Measurements from ENCODE around the gene RHPN2.

Gene RHPN2

DNA sequence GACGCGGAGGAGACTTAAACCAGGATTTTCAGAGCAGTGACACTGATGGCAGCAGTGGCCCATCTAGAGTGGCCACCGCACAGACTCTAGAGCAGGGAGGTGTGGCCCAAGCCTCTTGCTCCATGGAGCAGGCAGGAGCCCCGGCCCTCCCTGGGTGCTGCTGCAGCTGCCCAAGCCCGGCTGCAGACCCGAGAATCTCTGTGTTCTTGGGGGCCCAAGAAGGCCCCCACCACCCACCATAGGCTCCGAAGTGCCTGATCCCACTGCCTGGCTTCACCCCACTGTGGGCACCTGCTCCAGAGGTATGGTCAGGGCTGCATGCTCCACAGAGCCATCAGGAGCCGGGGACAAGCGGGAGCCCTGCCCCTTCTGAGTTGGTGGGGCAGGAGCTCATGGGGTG, 129.1 kb downstream of the RHPN2 start:
- TF ChIP-seq, protein P1, sequence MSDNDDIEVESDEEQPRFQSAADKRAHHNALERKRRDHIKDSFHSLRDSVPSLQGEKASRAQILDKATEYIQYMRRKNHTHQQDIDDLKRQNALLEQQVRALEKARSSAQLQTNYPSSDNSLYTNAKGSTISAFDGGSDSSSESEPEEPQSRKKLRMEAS (IDR thresholded peaks at IDR 0.05) = no peak
- TF ChIP-seq EGR1 (IDR thresholded peaks at IDR 0.05) = no peak
- no peak for TF ChIP-seq FOXM1 (IDR thresholded peaks at IDR 0.05; ENCODE audit: borderline replicate concordance, low read depth)
- no peak for TF ChIP-seq TCF12 (IDR thresholded peaks at IDR 0.05; ENCODE audit: low read depth)
- TF ChIP-seq YY1 (IDR thresholded peaks at IDR 0.05; ENCODE audit: low read depth) = no peak
- no peak for TF ChIP-seq CREB1 (IDR thresholded peaks at IDR 0.05; ENCODE audit: low read depth)
- no peak for TF ChIP-seq CEBPB (IDR thresholded peaks at IDR 0.05)
- no peak for TF ChIP-seq TEAD4 (IDR thresholded peaks at IDR 0.05)

DNA sequence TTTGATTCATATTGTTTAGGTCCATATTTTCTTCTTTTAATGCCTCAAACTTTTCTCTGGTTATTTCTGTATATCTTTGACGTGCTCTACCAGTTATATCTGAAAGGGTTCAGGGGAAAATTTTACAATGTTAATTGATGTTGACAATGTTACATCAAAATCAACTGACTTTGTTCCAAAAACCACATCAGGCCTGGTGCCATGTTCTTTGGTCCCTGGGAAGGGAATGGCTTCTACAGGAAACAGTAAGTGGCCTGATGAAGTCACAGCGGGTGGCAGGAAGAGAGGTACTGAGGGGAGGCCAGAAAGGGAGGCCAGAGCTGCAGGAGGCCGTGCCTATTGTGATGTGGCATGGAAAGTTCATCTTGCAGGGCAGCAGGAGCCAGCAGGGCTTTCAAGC, 131.1 kb downstream of the RHPN2 start:
- TF ChIP-seq TCF12 (IDR thresholded peaks at IDR 0.05; ENCODE audit: low read depth) (no peak), TAF1 (IDR thresholded peaks at IDR 0.05; ENCODE audit: low read depth) (no peak), RAD21 (IDR thresholded peaks at IDR 0.05; ENCODE audit: low read depth) (no peak)
- TF ChIP-seq, protein P2, sequence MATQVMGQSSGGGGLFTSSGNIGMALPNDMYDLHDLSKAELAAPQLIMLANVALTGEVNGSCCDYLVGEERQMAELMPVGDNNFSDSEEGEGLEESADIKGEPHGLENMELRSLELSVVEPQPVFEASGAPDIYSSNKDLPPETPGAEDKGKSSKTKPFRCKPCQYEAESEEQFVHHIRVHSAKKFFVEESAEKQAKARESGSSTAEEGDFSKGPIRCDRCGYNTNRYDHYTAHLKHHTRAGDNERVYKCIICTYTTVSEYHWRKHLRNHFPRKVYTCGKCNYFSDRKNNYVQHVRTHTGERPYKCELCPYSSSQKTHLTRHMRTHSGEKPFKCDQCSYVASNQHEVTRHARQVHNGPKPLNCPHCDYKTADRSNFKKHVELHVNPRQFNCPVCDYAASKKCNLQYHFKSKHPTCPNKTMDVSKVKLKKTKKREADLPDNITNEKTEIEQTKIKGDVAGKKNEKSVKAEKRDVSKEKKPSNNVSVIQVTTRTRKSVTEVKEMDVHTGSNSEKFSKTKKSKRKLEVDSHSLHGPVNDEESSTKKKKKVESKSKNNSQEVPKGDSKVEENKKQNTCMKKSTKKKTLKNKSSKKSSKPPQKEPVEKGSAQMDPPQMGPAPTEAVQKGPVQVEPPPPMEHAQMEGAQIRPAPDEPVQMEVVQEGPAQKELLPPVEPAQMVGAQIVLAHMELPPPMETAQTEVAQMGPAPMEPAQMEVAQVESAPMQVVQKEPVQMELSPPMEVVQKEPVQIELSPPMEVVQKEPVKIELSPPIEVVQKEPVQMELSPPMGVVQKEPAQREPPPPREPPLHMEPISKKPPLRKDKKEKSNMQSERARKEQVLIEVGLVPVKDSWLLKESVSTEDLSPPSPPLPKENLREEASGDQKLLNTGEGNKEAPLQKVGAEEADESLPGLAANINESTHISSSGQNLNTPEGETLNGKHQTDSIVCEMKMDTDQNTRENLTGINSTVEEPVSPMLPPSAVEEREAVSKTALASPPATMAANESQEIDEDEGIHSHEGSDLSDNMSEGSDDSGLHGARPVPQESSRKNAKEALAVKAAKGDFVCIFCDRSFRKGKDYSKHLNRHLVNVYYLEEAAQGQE (IDR thresholded peaks at IDR 0.05; ENCODE audit: low read depth) = no peak

DNA sequence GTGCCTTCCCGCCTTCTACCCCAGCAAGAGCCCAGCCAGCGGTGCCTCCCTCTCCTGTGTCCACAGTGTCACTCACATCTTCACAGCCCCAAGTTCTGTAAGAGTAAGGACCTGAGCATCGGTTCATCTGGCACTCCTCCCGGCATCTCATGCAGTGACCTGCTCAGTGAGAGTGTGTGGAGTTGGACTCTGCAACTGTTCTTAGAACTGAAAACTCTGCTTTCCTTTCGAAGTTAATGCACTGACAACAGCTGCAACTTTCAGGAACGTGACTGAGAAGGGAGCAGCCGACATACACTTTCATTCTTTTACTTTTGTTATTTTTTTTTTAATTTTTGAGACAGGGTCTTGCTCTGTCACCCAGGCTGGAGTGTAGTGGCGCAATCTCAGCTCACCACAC, 134.1 kb downstream of the RHPN2 start:
- TF ChIP-seq TCF12 (IDR thresholded peaks at IDR 0.05; ENCODE audit: low read depth) (no peak), RAD21 (IDR thresholded peaks at IDR 0.05; ENCODE audit: low read depth) (no peak), EGR1 (IDR thresholded peaks at IDR 0.05) (no peak), TEAD4 (IDR thresholded peaks at IDR 0.05) (no peak), CEBPB (IDR thresholded peaks at IDR 0.05) (no peak), TAF1 (IDR thresholded peaks at IDR 0.05; ENCODE audit: low read depth) (no peak), YY1 (IDR thresholded peaks at IDR 0.05; ENCODE audit: low read depth) (no peak), FOXM1 (IDR thresholded peaks at IDR 0.05; ENCODE audit: borderline replicate concordance, low read depth) (no peak), NFIC (IDR thresholded peaks at IDR 0.05) (no peak), ZBTB7A (IDR thresholded peaks at IDR 0.05; ENCODE audit: low read depth) (no peak), CREB1 (IDR thresholded peaks at IDR 0.05; ENCODE audit: low read depth) (no peak), EP300 (IDR thresholded peaks at IDR 0.05; ENCODE audit: borderline replicate concordance) (no peak)
- TF ChIP-seq, protein P2 (IDR thresholded peaks at IDR 0.05; ENCODE audit: low read depth) = no peak
- TF ChIP-seq, protein P3, sequence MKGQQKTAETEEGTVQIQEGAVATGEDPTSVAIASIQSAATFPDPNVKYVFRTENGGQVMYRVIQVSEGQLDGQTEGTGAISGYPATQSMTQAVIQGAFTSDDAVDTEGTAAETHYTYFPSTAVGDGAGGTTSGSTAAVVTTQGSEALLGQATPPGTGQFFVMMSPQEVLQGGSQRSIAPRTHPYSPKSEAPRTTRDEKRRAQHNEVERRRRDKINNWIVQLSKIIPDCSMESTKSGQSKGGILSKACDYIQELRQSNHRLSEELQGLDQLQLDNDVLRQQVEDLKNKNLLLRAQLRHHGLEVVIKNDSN (IDR thresholded peaks at IDR 0.05) = no peak
- TF ChIP-seq, protein P1 (IDR thresholded peaks at IDR 0.05) = no peak

DNA sequence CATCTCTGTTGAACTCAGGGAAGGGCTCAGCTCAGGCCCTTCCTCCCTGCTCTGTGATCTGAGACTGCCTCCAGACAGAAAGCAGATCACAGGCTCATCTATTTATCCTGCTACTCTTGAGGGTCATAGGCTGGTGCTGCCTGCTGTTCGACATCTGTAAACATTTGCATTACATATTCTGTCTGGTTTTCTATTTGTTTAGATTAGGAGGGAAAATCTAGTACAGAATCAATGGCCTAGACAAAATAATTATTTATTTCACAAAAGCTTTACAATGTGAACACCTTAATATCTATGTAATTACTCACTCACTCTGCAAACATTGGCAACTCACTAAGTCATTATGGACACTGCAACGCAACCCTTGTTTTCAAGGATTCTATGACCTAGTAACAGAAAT, 135.9 kb downstream of the RHPN2 start:
- TF ChIP-seq EP300 (IDR thresholded peaks at IDR 0.05; ENCODE audit: borderline replicate concordance) (no peak), CREB1 (IDR thresholded peaks at IDR 0.05; ENCODE audit: low read depth) (no peak), TCF12 (IDR thresholded peaks at IDR 0.05; ENCODE audit: low read depth) (no peak), ZBTB7A (IDR thresholded peaks at IDR 0.05; ENCODE audit: low read depth) (no peak), EGR1 (IDR thresholded peaks at IDR 0.05) (no peak), YY1 (IDR thresholded peaks at IDR 0.05; ENCODE audit: low read depth) (no peak), RAD21 (IDR thresholded peaks at IDR 0.05; ENCODE audit: low read depth) (no peak), TAF1 (IDR thresholded peaks at IDR 0.05; ENCODE audit: low read depth) (no peak), TEAD4 (IDR thresholded peaks at IDR 0.05) (no peak)
- TF ChIP-seq, protein P1 (IDR thresholded peaks at IDR 0.05) = no peak
- TF ChIP-seq, protein P2 (IDR thresholded peaks at IDR 0.05; ENCODE audit: low read depth) = no peak
- TF ChIP-seq, protein P3 (IDR thresholded peaks at IDR 0.05) = no peak
